GM19397 (cell line): ENCODE data around the gene LRFN3.
"Not testable (repeated sequence)": the region's sequence is repeated elsewhere in the genome, so short reads cannot be mapped to it uniquely, and the experiment has no call there.

ENCODE experiments used
- ATAC-seq: cut with Tn5 transposase; IDR thresholded peaks from one replicate; pipeline ENCODE4 v1.9.1; 2021; ENCODE audit warnings: mild to moderate bottlenecking, moderate library complexity; ENCODE audit not compliant: unreplicated experiment

Gene LRFN3

DNA sequence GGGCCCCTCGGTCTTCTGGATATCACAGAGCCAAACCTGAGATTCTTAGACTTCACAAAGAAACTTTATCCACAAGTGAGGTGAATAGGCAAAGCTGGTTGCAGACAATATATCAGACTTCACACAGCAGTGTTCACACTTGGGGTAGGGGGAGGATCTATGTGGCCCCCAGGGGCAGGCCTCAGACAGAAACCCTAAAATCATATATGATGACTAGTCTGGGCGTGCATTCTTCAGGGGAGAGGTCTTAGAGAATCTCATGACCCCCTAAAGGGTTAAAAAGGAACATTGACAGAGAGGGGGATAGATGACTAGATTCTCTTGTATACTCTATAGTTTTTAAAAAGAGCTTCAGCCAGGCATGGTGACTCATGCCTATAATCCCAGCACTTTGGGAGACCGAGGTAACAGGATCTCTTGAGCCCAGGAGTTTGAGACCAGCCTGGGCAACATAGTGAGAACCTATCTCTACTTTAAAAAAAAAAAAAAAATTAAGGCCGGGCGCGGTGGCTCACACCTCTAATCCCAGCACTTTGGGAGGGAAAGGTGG is 30.9 kb upstream of the LRFN3 start:
- no peak for ATAC-seq

DNA sequence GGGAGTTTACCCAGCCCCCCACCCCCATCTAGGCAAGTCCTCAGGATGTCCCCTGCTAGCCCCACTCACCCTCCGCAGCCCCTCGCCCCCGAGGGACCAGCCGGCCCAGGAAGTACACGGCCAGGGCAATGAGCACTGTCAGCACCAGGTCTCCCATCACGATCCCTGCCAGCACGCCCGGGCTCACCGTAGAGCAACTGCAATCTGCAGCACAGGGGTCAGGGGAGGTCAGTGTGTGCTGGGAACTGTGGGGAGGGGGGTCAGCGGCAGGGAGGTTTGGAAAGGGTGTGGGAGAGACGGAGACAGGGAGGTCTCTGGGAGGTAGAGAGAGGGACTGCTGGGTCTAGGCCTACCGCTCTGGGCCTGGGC is 28.8 kb upstream of the LRFN3 start:
- no peak for ATAC-seq

DNA sequence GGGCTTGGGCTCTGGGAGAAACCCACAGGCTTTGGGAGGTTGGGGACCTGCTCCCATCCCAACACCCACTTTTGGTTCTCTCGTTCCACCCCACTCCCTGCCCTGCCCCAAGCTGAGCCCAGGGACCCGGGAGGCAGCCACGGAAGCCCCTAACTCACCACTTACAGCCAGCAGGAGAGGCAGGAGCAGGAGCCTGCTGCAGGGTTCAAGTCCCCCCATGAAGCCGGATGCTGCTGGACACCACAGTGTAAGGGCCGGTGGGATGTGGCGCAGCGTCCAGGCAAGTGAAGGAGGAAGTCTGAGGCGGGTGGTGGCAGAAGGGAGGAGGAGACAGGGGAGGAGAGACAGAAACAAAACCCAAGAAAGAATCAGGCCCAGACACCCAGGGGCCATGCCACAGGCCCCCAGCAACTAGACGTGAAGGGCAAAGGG is 28.1 kb upstream of the LRFN3 start, which contains the start of gene TYROBP:
Gene TYROBP, minus strand, starts transcription at position 286 of the 432 bp plus-strand sequence. Its CDS starts 67 bp downstream, at position 219.
- ATAC-seq, result no peak

DNA sequence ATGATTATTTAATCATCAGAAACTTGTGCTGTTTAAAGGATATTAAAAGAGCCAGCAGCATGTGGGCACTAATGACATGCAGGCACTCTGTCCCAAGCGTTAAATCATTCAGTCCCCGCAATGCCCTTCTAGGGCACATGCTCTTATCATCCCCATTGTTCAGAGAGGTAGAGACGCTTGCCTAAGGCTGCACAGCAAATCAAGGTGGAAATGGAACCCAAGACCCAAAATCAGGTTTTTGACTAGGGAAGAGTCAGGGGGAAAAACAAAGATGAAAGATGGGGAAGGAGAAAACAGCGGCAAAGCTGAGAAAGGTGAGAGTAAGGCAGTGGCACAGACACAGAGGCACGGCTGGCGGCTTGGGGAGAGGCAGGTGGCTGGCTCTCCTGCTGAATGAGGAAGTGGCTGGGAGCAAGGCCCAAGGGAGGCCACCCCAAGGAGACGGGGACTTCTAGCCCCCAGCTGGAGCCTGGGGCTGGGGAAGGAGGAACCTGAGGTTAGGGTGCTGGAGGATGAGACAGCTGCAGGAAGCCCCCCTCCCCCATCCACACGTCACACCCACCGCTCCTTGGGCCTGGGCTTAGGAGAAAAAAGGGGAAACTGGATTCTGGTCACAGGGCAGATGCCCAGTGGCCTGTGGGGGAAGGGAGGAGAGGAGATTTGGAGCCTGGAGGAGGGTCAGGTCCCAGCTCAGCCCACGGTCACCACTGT is 27.0 kb upstream of the LRFN3 start:
- ATAC-seq, result peak; percentile 46

DNA sequence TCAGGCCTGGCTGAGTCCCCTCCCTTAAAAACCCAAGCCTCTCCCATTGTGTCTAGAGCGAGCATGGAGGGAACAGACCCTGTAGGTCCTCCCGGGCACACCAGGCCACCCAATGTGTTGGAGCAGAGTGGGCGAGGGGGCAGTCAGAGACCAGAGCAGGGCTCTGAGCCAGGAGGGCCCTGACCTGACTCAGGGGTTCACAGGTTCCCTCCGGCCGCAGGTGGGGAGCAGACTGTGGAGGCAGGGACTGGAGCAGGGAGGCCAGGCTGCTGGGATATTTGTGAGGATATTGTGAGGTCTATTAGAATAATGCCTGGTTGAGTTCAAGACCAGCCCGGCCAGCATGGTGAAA is 26.5 kb upstream of the LRFN3 start:
- ATAC-seq, result no peak

DNA sequence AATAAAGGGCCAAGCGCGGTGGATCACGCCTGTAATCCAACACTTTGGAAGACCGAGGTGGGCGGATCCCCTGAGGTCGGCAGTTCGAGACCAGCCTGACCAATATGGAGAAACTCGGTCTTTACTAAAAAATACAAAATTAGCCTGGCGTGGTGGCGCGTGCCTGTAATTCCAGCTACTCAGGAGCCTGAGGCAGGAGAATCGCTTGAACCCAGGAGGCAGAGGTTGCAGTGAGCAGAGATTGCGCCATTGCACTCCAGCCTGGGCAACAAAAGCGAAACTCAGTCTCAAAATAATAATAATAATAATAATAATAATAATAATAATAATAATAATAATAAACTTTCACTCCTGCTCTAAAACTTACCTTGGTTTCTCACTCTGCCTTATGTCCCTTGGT is 25.8 kb upstream of the LRFN3 start:
- not testable (repeated sequence) for ATAC-seq

DNA sequence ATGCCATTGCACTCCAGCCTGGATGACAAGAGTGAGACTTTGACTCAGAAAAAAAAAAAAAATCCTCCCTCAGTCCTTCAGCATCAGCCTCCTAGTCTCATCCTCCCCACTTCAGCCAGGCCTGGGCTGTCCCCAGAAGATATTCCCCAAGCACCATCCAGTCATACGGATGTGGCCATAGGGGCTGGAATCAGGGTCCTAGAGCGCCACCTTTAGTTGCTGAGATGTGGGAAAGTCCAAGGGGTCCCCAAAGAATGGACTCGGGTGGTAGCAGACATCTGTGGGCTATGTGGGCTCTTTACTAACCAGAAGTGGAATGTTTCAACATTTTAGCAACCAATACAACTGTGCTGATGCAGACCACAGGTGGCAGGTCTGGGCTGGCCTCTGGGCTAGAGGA is 25.0 kb upstream of the LRFN3 start:
- ATAC-seq, result no peak

DNA sequence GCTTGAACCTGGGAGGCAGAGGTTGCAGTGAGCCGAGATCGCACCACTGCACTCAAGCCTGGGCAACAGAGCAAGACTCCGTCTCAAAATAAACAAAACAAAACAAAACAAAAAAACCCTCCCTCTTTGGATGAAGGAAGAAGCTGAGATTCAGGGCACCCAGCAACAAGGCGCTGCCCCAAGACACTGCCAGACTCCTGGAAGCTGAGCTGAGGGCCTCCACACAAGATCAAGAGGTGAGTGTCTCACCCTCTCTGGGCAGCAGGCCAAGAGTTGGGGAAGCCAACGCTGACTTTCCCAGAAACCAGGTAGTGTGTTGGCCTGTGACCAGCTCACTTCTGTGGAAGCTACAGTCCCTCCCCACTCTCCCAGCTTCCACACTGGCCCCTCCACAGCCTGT is 24.4 kb upstream of the LRFN3 start:
- ATAC-seq, result no peak

DNA sequence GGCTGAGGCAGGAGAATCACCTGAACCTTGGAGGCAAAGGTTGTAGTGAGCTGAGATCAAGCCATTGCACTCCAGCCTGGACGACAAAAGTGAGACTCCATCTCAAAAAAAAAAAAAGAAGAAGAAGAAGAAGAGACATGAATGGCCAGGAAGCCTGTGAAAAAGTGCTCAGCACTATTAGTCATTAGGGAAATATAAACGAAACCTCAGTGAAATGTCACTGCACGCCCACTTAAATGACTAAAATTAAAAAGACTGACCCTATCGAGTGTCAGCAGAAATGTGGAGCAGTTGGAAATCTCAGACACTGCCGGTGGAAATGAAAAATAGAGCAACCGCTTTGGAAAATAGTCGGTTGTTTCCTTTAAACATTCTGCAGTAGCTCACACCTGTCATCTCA is 22.6 kb upstream of the LRFN3 start:
- ATAC-seq, result no peak

DNA sequence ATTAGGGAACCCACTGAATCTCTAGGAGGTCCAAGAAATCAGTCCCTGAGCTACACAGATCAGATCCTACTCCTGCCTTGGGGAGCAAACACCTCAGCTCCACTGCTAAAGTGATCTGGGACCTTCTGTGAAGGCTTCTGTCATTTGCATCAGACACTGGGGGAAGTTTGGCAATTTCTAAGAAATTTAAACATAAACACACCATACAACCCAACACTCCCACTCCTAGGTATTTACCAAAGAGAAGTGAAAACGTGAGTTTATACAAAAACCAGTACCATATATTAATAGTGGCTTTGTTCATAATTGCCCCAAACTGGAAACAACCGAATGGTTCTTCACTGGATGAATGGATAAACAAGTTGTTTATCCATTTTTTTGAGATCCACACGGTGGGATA is 20.7 kb upstream of the LRFN3 start:
- no peak for ATAC-seq

DNA sequence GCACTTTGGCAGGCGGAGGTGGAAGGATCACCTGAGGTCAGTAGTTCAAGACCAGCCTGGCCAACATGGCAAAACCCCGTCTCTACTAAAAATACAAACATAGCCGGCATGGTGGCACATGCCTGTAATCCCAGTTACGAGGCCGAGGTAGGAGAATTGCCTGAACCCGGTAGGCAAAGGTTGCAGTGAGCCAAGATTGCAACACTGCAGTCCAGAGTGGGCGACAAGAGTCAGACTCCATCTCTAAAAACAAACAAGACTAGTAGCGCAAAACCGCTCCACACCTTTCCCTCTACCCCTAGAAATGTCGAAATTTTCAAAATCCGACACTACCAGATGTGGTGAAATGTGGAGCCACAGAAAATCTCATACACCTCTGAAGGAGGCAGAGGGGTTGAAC is 16.9 kb upstream of the LRFN3 start:
- no peak for ATAC-seq

DNA sequence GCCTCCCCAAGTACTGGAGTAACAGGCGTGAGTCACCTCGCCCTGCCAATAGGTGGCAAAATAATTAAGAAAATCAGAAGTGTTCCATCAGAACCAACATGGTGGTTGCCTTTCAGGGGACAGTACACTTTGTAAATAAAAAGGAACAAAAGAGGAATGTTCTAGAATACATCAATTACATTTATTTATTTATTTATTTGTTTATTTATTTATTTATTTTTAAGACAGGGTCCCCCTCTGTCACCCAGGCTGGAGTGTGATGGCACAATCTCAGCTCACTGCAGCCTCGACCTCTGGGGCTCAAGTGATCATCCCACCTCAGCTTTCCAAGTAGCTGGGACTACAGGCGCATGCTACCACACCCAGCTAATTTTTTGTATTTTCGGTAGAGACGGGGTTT is 15.2 kb upstream of the LRFN3 start:
- no peak for ATAC-seq

DNA sequence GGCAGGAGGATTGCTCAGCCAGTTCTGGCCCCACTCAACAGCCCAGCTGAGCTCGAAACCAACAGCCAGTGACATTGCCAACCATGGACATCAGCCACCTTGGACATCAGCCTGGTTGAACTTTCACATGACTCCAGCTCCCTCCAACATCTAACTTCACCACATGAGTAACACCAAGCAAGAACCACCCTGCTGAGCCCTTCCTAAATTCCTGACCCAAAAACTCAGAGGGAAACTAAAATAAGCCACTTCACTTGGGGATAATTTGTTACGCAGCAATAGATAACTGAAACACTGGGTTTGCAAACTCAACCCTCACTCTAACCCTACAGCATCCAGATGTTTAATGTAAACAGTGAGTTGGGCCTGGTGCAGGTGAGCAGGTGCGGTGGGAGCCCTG is 10.7 kb upstream of the LRFN3 start:
- no peak for ATAC-seq

DNA sequence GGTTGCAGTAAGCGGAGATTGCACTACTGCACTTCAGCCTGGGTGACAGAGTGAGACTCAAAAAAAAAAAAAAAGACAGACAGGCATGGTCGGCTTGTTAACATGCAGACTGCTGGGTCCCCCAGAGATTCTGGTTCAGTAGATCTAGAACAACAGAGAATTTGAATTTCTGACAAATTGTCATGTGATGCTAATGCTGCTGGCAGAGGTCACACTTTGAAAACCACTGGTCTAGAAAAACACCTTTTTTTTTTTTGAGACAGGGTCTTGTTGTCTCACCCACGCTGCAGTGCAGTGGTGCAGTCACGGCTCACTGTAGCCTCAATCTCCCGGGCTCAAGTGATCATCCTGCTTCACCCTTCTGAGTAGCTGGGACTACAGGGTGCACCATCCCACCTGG is 7.7 kb upstream of the LRFN3 start:
- no peak for ATAC-seq

DNA sequence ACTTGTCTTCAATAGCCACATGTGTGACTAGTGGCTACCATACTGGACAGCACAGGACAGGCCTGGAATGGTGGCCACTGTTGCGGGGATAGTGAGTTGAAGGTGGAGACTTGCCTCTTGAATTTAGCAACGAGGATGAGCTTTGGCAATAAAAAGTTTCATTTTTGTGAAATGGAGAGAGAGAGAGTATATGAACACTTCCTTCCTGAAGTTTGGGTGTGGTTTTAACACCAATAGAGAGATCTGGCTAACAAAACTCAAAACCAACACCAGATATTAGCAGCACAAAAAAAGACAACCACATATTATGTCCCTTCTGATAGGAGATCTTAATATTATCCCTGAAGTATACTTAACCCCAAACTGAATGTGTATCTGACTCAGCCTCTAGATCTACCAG is 6.3 kb upstream of the LRFN3 start:
- no peak for ATAC-seq

DNA sequence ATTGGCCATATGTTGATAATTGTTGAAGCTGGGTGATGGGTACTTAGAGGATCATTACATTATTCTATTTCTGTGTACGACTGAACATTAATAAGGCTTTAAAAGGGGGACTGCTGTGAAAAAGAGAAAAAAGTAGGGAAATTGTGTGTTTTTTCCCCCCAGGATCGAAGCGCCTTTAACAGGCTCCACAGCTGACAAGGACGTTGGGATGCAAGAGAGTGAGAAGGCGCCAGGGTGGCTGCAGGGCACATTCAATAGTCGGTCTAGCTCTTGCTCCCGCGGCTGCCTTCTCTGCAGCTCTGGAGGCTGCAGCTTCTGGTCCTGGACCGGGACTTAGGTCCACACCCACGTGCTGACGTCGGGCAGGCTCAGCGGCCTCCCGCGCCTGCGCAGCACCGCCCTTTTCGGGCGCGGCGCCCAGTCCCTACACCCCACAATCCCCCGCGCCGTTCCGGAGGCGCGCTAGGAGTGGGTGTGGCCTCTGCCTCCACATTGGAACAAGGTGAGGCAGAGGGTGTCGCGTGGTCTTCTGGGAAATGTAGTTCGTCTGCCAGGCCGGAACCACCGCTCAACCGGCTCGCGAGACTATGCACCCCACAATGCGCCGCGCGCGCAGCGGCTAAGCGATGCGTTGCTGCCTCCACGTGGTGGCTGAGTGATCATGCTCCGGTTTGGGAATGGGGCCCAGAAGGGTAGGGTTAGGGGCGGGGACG is 4.9 kb upstream of the LRFN3 start:
- ATAC-seq, result peak; percentile 94

DNA sequence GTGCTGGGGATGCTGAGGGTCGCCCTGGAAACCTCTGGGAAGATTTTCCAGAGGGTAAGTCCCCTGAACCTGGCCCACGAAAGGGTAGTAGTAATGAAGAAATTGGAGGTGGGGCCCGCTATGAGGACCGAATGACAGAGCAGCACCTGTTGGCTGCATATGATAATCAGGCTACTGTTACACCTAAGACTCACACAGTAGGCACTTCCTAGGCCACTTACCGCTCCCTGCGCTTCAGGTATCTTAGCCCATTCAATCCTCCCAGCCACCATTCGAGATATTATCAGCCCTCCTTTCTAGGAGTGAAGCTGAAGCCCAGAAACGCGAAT is 4.3 kb upstream of the LRFN3 start:
- ATAC-seq, result no peak

DNA sequence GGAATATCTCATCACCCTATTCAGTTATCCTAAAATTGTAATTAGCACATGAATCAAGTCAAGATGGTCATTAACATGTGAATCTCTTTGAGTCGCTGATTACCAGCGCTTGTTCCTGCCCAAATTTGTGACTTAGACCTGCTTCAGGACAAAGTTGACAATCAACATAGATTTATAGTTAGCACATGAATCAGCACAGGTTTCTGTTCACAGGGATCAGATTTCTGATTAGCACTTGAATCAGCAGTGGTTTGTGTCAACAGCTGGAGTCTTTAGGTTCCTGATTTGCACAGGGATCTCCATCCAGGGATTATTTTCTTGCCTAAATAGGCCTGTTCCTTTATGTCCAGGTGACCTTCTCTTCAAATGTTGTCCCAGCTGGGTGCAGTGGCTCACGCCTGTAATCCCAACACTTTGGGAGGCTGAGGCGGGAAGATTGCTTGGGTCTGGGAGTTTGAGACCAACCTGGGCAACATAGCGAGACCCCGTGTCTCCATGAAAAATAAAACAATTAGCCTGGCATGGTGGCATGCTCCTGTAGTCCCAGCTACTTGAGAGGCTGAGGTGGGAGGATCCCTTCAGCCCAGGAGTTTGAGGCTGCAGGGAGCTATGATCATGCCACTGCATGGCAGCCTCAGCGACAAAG is 3.8 kb upstream of the LRFN3 start:
- ATAC-seq, result no peak

DNA sequence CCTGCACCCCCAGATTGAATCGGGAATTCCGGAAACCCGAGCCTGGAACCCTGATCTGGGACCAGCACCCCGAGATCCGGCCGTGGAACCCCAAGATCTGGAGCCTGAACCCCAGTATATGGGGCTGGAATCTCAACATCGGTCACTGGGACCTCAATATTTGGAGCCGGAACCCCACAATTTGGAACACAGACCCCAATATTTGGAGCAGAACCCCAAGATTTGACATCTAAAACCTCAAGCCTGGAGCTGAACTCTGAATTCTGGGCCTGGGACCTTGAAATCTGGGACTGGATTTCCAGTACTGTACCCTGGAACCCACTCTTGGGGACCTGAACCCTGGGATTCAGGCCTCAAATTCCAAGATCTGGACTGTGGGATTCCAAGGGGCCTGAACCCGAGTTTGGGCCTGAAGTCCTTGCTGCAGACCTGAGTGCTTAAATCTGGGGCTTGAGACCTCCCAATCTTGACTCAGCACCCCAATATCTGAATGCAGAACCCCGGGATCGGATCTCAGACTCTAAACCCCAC is 629 bp downstream of the LRFN3 start:
- ATAC-seq, result no peak

DNA sequence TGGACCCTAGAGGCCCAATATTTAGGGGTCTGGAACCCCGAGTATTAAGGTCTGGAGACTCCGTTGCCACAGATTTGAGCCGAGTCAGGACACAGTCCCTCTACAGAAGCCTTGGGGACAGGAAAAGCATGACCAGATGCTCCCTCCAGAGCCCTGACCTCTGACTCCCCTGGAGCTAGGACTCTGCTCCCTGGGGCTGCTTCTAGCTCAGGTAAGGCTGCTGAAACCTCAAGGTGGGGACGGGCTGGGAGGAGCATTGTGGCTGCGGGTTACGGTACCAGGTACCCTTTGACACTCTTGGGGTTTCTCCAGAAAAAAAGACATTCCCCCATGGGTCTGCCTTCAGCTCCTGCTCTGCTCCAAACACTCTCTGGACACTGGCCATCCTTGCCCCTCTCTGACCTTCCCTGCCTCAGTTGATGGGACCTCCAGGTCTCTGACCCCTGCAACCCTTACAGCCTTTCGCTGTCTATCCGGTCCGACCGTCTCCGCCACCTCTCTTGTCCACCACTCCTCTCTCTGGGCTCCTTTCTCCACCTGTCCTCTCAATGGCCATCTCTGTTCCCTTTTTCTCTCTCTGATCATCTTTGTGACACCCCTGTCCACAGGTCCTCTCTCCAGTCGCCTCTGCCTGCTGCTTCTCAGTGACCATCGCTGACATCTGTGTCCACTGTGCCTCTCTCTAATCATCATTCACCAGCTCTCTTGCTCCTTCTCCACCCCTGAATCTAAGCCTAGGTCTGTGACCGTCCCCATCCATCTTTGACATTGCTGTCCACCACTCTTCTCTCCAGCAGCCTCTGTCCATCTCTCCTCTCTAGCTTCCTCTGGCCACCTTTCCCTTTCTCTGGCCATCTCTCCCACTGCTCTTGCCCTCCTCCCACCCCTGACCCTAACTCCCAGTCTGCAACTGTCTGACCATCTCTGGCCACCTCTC is 1.4 kb downstream of the LRFN3 start:
- no peak for ATAC-seq
